Endothelial cell of umbilical vein (primary cell): Measurements from ENCODE around the gene GRM8. TPM values are rescaled to one million over a fixed set of nuclear protein-coding genes. Genes with fewer than 3 reads are reported as not detected.

ENCODE experiments used
- BruUV-seq: library from RNA; stranded (reverse); fragments of 400-500 nt; replicated peaks from 2 replicates; lab custom pipeline; 2021; lab: Mats Ljungman, UMichigan
- CTCF ChIA-PET: fragments of 300-600, 350-600 bp; sonication (Branson Sonifier 250); formaldehyde crosslinking; loops from one replicate; lab custom pipeline; 2021; ENCODE audit warnings: antibody characterized with exemption, inconsistent platforms; lab: Charles Lee
- POLR2A ChIA-PET: fragments of 300-600, 350-600 bp; sonication (Branson Sonifier 250); formaldehyde crosslinking; loops from one replicate; lab custom pipeline; 2021; ENCODE audit warnings: antibody characterized with exemption, inconsistent platforms; lab: Charles Lee
- DNase-seq: peaks from one replicate; pipeline ENCODE4 v3.0.0-alpha.2; 2011; ENCODE audit warnings: low read depth, low spot score
- FAIRE-seq: peaks from 2 replicates; lab custom pipeline; 2011; peaks lifted over from hg19 to GRCh38; lab: Jason Lieb, UNC
- H2AFZ ChIP-seq: 2 replicates; pipeline ENCODE4 v1.6.0; 2012; ENCODE audit warnings: low read depth, low read length, control low read depth, inconsistent platforms
- H3K27ac ChIP-seq: 2 replicates; pipeline ENCODE4 v1.5.1; 2011; ENCODE audit warnings: low read depth, mild to moderate bottlenecking, control low read depth, low read length, moderate library complexity; ENCODE audit not compliant: insufficient read depth
- H3K27me3 ChIP-seq, 2 experiments: 2 replicates each; pipeline versions ENCODE4 v1.6.0 to v1.6.1; 2011; ENCODE audit warnings: low read length in 2 of 2, mixed read lengths in 1 of 2; ENCODE audit not compliant: control insufficient read depth in 2 of 2, insufficient read depth in 2 of 2
- H3K36me3 ChIP-seq, 2 experiments: 2 replicates in 1 of 2; 3 replicates in 1 of 2; pipeline ENCODE4 v1.5.1; 2011; ENCODE audit warnings: low read length in 2 of 2, mild to moderate bottlenecking in 1 of 2, moderate library complexity in 1 of 2; ENCODE audit not compliant: control insufficient read depth in 2 of 2, insufficient read depth in 2 of 2; ENCODE audit errors: extremely low read depth in 1 of 2
- H3K4me1 ChIP-seq: 3 replicates; pipeline ENCODE4 v1.5.1; 2011; ENCODE audit warnings: mild to moderate bottlenecking, low read length; ENCODE audit not compliant: control insufficient read depth, insufficient read depth; ENCODE audit errors: extremely low read depth
- H3K4me2 ChIP-seq: 2 replicates; pipeline ENCODE4 v1.6.1; 2011; ENCODE audit warnings: low read length, control low read depth, mixed read lengths; ENCODE audit not compliant: insufficient read depth
- H3K4me3 ChIP-seq, 3 experiments: fragments of 200-600 bp in 1 of 3; sonication (generic), shearing (Covaris generic) in 1 of 3; replicated peaks in 1 of 3; 2 replicates each; pipeline ENCODE4 v1.5.1; 2011 to 2016; ENCODE audit warnings: control low read depth in 3 of 3, low read length in 3 of 3, mild to moderate bottlenecking in 2 of 3, inconsistent platforms in 1 of 3, low read depth in 1 of 3, moderate library complexity in 1 of 3; ENCODE audit not compliant: insufficient read depth in 1 of 3
- H3K79me2 ChIP-seq: 2 replicates; pipeline ENCODE4 v1.6.0; 2012; ENCODE audit warnings: low read length, inconsistent platforms; ENCODE audit not compliant: control insufficient read depth, insufficient read depth
- H3K9ac ChIP-seq: replicated peaks from 2 replicates; pipeline ENCODE3; 2011; ENCODE audit warnings: low read length, control low read depth; ENCODE audit not compliant: insufficient read depth; ENCODE audit errors: extremely low read depth
- H3K9me1 ChIP-seq: replicated peaks from 3 replicates; pipeline ENCODE4 v1.6.0; 2011; ENCODE audit warnings: mild to moderate bottlenecking, low read length; ENCODE audit not compliant: control insufficient read depth, insufficient read depth; ENCODE audit errors: extremely low read depth
- H3K9me3 ChIP-seq: replicated peaks from 2 replicates; pipeline ENCODE4 v1.5.1; 2012; ENCODE audit warnings: low read length, inconsistent platforms; ENCODE audit not compliant: control insufficient read depth, insufficient read depth
- H4K20me1 ChIP-seq: replicated peaks from 2 replicates; pipeline ENCODE3; 2011; ENCODE audit warnings: mild to moderate bottlenecking, low read length; ENCODE audit not compliant: control insufficient read depth, insufficient read depth; ENCODE audit errors: extremely low read depth
- CTCF ChIP-seq, 2 donors: IDR thresholded peaks; 1 replicate in 1 of 2; 2 replicates in 1 of 2; pipeline ENCODE4 v1.5.1; 2011; ENCODE audit warnings: low read length in 2 of 2, mild to moderate bottlenecking in 2 of 2, moderate library complexity in 2 of 2, control low read depth in 1 of 2, inconsistent platforms in 1 of 2, low read depth in 1 of 2; ENCODE audit not compliant: insufficient read depth in 1 of 2; ENCODE audit errors: extremely low read depth in 1 of 2
- EZH2 ChIP-seq: IDR thresholded peaks from 2 replicates; pipeline ENCODE4 v1.6.1; 2012; ENCODE audit warnings: borderline replicate concordance, low read depth, mild to moderate bottlenecking, moderate library complexity, low read length, inconsistent platforms; ENCODE audit not compliant: severe bottlenecking
- FOS ChIP-seq: IDR thresholded peaks from 2 replicates; pipeline ENCODE4 v1.6.1; 2011; ENCODE audit warnings: mild to moderate bottlenecking, low read length, moderate library complexity, borderline replicate concordance; ENCODE audit not compliant: insufficient read depth
- GATA2 ChIP-seq: IDR thresholded peaks from 2 replicates; pipeline ENCODE4 v1.7.0; 2011; ENCODE audit warnings: low read depth, mild to moderate bottlenecking, moderate library complexity, mixed read lengths, low read length; ENCODE audit not compliant: insufficient read length, insufficient read depth
- JUN ChIP-seq: IDR thresholded peaks from 2 replicates; pipeline ENCODE4 v1.6.1; 2011; ENCODE audit warnings: borderline replicate concordance, low read depth; ENCODE audit not compliant: insufficient read length, insufficient read depth
- MAX ChIP-seq: IDR thresholded peaks from 2 replicates; pipeline ENCODE4 v1.6.1; 2011; ENCODE audit not compliant: insufficient read depth, insufficient read length
- MYC ChIP-seq: IDR thresholded peaks from one replicate; pipeline ENCODE4 v1.6.1; 2011; ENCODE audit warnings: mild to moderate bottlenecking, low read depth, low read length
- POLR2A ChIP-seq: IDR thresholded peaks from 2 replicates; pipeline ENCODE4 v1.6.1; 2012; ENCODE audit warnings: low read depth, mild to moderate bottlenecking, control low read depth, low read length
- POLR2AphosphoS5 ChIP-seq: IDR thresholded peaks from 2 replicates; pipeline ENCODE4 v1.6.1; 2012; ENCODE audit warnings: low read depth, mild to moderate bottlenecking, control low read depth, low read length, moderate library complexity; ENCODE audit not compliant: insufficient read depth
- dilution Hi-C: fragments of 300-500 bp; cut with MboI; formaldehyde crosslinking; loops from one replicate; pipeline ENCODE4 v1.15.0; 2019; ENCODE audit warnings: low sequenced_read_pairs; ENCODE audit not compliant: extremely low pct_ligation_motif_present
- intact Hi-C: fragments of 100-400 bp; cut with micrococcal nuclease; formaldehyde crosslinking; loops from one replicate; pipeline ENCODE4 v1.10.0; 2022
- polyA plus RNA-seq, 4 experiments: library from polyadenylated mRNA; depleted of rRNA in 3 of 4; stranded (reverse) in 3 of 4; unstranded in 1 of 4; fragments of >200 nt; gene quantifications; 2 replicates each; pipeline versions ENCODE4 v1.2.1 to v1.2.3, GENCODE V29; 2011 to 2012; ENCODE audit warnings: missing spikeins in 1 of 4
- total RNA-seq: library from RNA; stranded (reverse); gene quantifications from 2 replicates; pipeline ENCODE4 v1.2.3, GENCODE V29; 2021

Gene GRM8
- total and polyA plus RNA-seq, 2 donors (not counting 3 experiments of a cell fraction or from before 2014, with no cell fraction given): not detected

- TF ChIP-seq POLR2A: no peak
- TF ChIP-seq EZH2: no peak
- TF ChIP-seq MYC: no peak
- no peak for TF ChIP-seq MAX
- no peak for TF ChIP-seq CTCF (IDR thresholded peaks at IDR 0.05; ENCODE audit: extremely low read depth in 1 of 2, insufficient read depth in 1 of 2, low read depth in 1 of 2, low read length in 2 of 2)
- TF ChIP-seq GATA2: no peak
- no peak for TF ChIP-seq POLR2AphosphoS5
- TF ChIP-seq FOS: no peak
- no peak for TF ChIP-seq JUN
- dilution Hi-C loops (no loop called here), intact Hi-C loops (no loop called here)
- no peak for FAIRE-seq
- no peaks in the 10 kb centered on the region for H4K20me1 ChIP-seq
- H3K9me1 ChIP-seq: no peaks in the 10 kb centered on the region
- no peak overlapping the region for H2AFZ ChIP-seq
- DNase-seq: no peak
- POLR2A ChIA-PET: no interaction called here
- H3K79me2 ChIP-seq: no peaks in the 10 kb centered on the region
- H3K4me1 ChIP-seq: no peaks in the 10 kb centered on the region
- no TSS peak for BruUV-seq
- H3K9me3 ChIP-seq: no peaks in the 10 kb centered on the region
- H3K36me3 ChIP-seq: no peaks in the 10 kb centered on the region
- H3K4me3 ChIP-seq: no peak overlapping the region
- no peak overlapping the region for H3K27ac ChIP-seq
- CTCF ChIA-PET: no interaction called here
- H3K27me3 ChIP-seq: no peaks in the 10 kb centered on the region
- H3K9ac ChIP-seq: no peak overlapping the region
- no peak overlapping the region for H3K4me2 ChIP-seq
Observed at GRCh38 chr7:127041689-127042452, 210.9 kb downstream of the GRM8 start.
